ENCODE results near the gene PKDCC.

DNA sequence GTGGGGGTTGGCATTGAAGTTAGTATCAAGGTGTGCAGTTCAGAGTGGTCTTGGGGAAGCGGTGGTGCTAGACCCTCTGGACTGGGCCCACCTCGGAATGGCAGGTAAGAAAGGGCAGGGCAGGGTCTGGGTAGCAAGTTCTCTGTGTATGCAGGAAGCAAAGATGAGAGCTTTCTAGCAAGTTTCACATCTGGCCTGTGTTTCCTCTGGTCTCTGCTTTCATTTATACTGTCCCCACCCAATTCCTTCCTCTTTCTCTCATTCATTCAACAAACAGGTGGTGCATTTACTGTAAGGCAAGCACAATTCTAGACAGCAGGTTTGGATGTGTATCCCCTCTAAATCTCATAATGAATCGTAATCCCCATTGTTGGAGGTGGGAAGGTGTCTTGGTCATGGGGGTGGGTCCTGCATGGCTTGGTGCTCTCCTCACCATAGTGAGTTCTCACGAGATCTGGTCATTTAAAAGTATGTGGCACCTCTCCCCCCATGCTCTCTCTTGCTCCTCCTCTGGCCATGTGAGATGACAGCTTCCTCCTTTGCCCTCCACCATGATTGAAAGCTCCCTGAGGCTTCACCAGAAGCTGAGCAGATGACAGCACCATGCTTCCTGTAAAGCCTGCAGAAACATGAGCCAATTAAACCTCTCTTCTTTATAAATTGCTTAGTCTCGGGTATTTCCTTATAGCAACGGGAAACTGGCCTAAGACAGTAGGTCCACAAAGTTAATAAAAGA, 51.8 kb downstream of the PKDCC start:
- TF ChIP-seq, protein P1, sequence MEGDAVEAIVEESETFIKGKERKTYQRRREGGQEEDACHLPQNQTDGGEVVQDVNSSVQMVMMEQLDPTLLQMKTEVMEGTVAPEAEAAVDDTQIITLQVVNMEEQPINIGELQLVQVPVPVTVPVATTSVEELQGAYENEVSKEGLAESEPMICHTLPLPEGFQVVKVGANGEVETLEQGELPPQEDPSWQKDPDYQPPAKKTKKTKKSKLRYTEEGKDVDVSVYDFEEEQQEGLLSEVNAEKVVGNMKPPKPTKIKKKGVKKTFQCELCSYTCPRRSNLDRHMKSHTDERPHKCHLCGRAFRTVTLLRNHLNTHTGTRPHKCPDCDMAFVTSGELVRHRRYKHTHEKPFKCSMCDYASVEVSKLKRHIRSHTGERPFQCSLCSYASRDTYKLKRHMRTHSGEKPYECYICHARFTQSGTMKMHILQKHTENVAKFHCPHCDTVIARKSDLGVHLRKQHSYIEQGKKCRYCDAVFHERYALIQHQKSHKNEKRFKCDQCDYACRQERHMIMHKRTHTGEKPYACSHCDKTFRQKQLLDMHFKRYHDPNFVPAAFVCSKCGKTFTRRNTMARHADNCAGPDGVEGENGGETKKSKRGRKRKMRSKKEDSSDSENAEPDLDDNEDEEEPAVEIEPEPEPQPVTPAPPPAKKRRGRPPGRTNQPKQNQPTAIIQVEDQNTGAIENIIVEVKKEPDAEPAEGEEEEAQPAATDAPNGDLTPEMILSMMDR (IDR thresholded peaks at IDR 0.05; ENCODE audit: low read depth, low read length): no peak
- TF ChIP-seq EZH2phosphoT487 (IDR thresholded peaks at IDR 0.05; ENCODE audit: low read depth): no peak
